HCT116 (cell line): ENCODE data around the gene OR2A2.

Experiments used
- CEBPB ChIP-seq: IDR thresholded peaks from 2 replicates; pipeline ENCODE4 v1.6.1; 2012; ENCODE audit warnings: low read depth
- CTCF ChIP-seq, 3 experiments: fragments of 200-600 bp in 1 of 3; sonication (generic) in 1 of 3; IDR thresholded peaks in 2 of 3; conservative IDR thresholded peaks in 1 of 3; 2 replicates each; pipeline ENCODE4 v1.5.1; 2012 to 2017; ENCODE audit warnings: low read depth in 2 of 3, low read length in 2 of 3, antibody characterized with exemption in 1 of 3, borderline replicate concordance in 1 of 3, control low read depth in 1 of 3, mild to moderate bottlenecking in 1 of 3, mixed read lengths in 1 of 3, mixed run types in 1 of 3, moderate library complexity in 1 of 3; ENCODE audit not compliant: insufficient read depth in 1 of 3
- EZH2 ChIP-seq: fragments of 200-600 bp; sonication (generic); IDR thresholded peaks from 2 replicates; pipeline ENCODE4 v1.6.1; 2017; ENCODE audit warnings: antibody characterized with exemption, mixed run types
- POLR2A ChIP-seq: IDR thresholded peaks from 2 replicates; pipeline ENCODE4 v1.7.0; 2011; ENCODE audit warnings: borderline replicate concordance; ENCODE audit not compliant: insufficient read depth, insufficient read length; ENCODE audit errors: extremely low read depth
- POLR2AphosphoS5 ChIP-seq: IDR thresholded peaks from 2 replicates; pipeline ENCODE4 v1.6.1; 2011; ENCODE audit warnings: mild to moderate bottlenecking, low read depth, low read length, moderate library complexity
- RAD21 ChIP-seq: IDR thresholded peaks from 2 replicates; pipeline ENCODE4 v1.6.1; 2012; ENCODE audit warnings: low read depth, mild to moderate bottlenecking
- SIN3A ChIP-seq: IDR thresholded peaks from 2 replicates; pipeline ENCODE4 v1.6.1; 2012; ENCODE audit warnings: low read depth
- YY1 ChIP-seq: IDR thresholded peaks from 2 replicates; pipeline ENCODE4 v1.6.1; 2011; ENCODE audit warnings: low read length, low read depth, moderate library complexity, mild to moderate bottlenecking; ENCODE audit not compliant: insufficient replicate concordance; ENCODE audit errors: extremely low read depth
- TF ChIP-seq, protein P1 (sequence below): IDR thresholded peaks from 2 replicates; pipeline ENCODE4 v1.6.1; 2012

DNA sequence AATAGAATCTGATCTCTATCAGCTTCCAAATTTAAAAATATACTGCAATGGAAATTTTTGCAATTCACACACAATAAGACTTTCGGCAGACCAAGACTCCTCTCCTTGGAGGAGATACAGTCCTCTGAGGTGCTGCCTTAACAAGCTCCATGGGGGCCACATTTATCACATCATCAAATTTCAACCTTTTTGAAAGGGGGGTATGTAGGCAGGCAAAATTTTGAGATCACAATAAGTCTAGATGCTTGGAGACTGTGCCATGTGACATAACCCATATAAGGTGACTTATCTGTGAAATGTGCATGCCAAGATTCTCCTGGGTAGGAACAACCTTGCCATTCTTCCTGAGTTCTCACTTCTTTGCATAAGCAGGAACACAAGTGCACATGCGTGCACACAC is 23.4 kb upstream of the OR2A2 start, which contains the start of gene OR2A12:
- TF ChIP-seq CTCF (IDR thresholded peaks at IDR 0.05 in 2 of 3, conservative IDR thresholded peaks at IDR 0.05 in 1 of 3; ENCODE audit: borderline replicate concordance in 1 of 3, insufficient read depth in 1 of 3, low read depth in 2 of 3, low read length in 2 of 3) (no peak), POLR2A (no peak), POLR2AphosphoS5 (no peak), EZH2 (no peak), CEBPB (no peak), RAD21 (no peak), YY1 (no peak), SIN3A (no peak)
- TF ChIP-seq, protein P1, sequence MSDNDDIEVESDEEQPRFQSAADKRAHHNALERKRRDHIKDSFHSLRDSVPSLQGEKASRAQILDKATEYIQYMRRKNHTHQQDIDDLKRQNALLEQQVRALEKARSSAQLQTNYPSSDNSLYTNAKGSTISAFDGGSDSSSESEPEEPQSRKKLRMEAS = no peak
